Brain microvascular endothelial cell (primary cell): ENCODE data around the gene ADGRB3.

Experiments
- DNase-seq: peaks from one replicate; pipeline ENCODE4 v3.0.0-alpha.2; 2020
- H3K27ac ChIP-seq: fragments of 250-450 bp; sonication (Bioruptor Pico); 2 replicates; pipeline ENCODE4 v1.5.1; 2020; ENCODE audit warnings: mild to moderate bottlenecking, moderate library complexity
- H3K27me3 ChIP-seq: fragments of 250-450 bp; sonication (Bioruptor Pico); replicated peaks from 2 replicates; pipeline ENCODE4 v1.5.1; 2020; ENCODE audit warnings: mild to moderate bottlenecking
- H3K36me3 ChIP-seq: fragments of 250-450 bp; sonication (Bioruptor Pico); replicated peaks from 2 replicates; pipeline ENCODE4 v1.5.1; 2020; ENCODE audit warnings: mild to moderate bottlenecking
- H3K4me3 ChIP-seq: 2 replicates; pipeline ENCODE4 v1.5.1; 2011; ENCODE audit warnings: low read depth, mild to moderate bottlenecking, control low read depth, low read length, moderate library complexity
- CTCF ChIP-seq: IDR thresholded peaks from 2 replicates; pipeline ENCODE4 v1.5.1; 2011; ENCODE audit warnings: low read depth, mild to moderate bottlenecking, moderate library complexity, low read length, control low read depth, inconsistent platforms; ENCODE audit errors: missing control alignments
- in situ Hi-C: cut with HindIII; loops from 2 replicates; pipeline ENCODE4 v1.10.0; 2017; ENCODE audit warnings: low sequenced_read_pairs, low pct_ligation_motif_present

ADGRB3 gene

DNA sequence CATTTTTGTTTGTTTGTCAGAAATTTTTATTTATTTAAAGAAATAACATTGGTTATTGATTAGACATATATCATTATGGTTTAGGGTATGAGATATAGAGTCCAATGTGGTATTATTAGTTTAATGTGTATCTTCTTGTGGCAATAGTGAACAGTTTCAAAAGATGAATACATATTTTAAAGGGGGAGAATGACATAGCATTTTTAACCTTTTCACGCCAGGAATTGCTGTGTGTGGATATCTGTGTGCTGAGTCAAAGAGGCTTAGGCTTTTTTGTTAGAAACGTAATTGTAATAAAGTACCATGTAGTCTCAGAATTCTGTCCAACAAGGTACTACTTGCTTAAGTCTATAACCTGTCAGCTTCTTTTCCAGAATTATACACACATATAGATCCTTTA is 451.6 kb downstream of the ADGRB3 start:
- Histone ChIP-seq H3K27me3 (no peaks in the 10 kb centered on the region), H3K27ac (no peak overlapping the region), H3K36me3 (no peaks in the 10 kb centered on the region), H3K4me3 (no peak overlapping the region)
- no peak for DNase-seq
- in situ Hi-C loops: no loop called here
- TF ChIP-seq CTCF: no peak

DNA sequence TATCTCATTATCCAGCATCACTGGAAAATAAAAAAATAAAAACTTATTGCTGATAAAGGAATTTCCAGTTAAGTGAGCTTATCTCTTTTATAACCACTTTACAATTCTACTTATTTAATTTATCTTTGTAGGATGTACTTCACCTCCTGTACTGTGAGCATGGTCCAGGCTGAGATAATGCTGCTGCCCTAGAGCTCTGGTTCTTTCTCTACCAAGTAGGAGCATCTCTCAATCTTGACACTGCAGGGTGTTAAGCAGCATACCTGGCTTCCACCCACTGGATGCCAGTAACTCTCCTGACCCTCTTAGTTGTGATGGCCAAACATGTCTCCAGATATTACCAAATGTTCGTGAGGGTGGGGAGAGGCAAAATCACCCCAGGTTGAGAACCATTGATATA is 454.5 kb downstream of the ADGRB3 start:
- in situ Hi-C loops: no loop called here
- no peaks in the 10 kb centered on the region for H3K27me3 ChIP-seq
- no peaks in the 10 kb centered on the region for H3K36me3 ChIP-seq
- DNase-seq: no peak
- TF ChIP-seq CTCF: no peak
- no peak overlapping the region for H3K4me3 ChIP-seq
- H3K27ac ChIP-seq: no peak overlapping the region

- in situ Hi-C loops: no loop called here
- H3K27ac ChIP-seq: peak overlapping the region; percentile 52
- no peaks in the 10 kb centered on the region for H3K27me3 ChIP-seq
- no peak for TF ChIP-seq CTCF
- H3K4me3 ChIP-seq: no peak overlapping the region
- no peaks in the 10 kb centered on the region for H3K36me3 ChIP-seq
- DNase-seq: peak; percentile 89
Measured at GRCh38 chr6:69090132-69090531, 455.1 kb downstream of the ADGRB3 start.

- in situ Hi-C loops: no loop called here
- H3K4me3 ChIP-seq: no peak overlapping the region
- H3K27ac ChIP-seq: no peak overlapping the region
- TF ChIP-seq CTCF: no peak
- H3K36me3 ChIP-seq: no peaks in the 10 kb centered on the region
- H3K27me3 ChIP-seq: no peaks in the 10 kb centered on the region
- DNase-seq: no peak
Measured at GRCh38 chr6:69096681-69097080, 461.6 kb downstream of the ADGRB3 start.

DNA sequence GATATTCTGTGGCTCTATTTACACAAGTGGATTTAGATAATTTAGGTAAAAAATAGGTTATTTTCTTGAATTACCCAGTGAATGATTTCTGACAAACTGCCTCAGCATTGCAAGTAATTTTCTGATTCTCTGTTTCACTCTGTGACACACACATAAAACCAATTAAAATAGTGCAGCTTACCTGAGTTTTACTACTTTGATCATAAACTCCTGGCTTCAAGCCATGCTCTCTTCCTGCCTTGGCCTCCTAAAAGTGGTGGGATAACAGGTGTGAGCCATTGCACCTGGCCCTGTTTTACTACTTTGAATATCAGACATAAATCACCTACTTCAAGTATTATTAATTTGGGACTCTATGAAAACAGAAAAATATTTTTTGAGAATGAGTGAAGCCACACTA is 462.9 kb downstream of the ADGRB3 start:
- TF ChIP-seq CTCF: no peak
- DNase-seq: no peak
- Histone ChIP-seq H3K4me3 (no peak overlapping the region), H3K36me3 (no peaks in the 10 kb centered on the region), H3K27ac (no peak overlapping the region), H3K27me3 (no peaks in the 10 kb centered on the region)
- in situ Hi-C loops: no loop called here

- Histone ChIP-seq H3K27me3 (no peaks in the 10 kb centered on the region), H3K4me3 (no peak overlapping the region), H3K36me3 (no peaks in the 10 kb centered on the region), H3K27ac (no peak overlapping the region)
- TF ChIP-seq CTCF: no peak
- in situ Hi-C loops: no loop called here
- no peak for DNase-seq
Measured at GRCh38 chr6:69098910-69099309, 463.8 kb downstream of the ADGRB3 start.
